ENCODE data around the gene ELOVL5.

Gene ELOVL5

GRCh38 chr6:53230775-53231467, 117.8 kb downstream of the ELOVL5 start:
- Histone ChIP-seq H3K4me3 (replicated peaks; ENCODE audit: insufficient read depth, low read length) (no peak overlapping the region), H3K27ac (replicated peaks) (no peak overlapping the region), H3K27me3 (ENCODE audit: insufficient read depth, poor library complexity, severe bottlenecking) (no peaks in the 10 kb centered on the region)
- no peak for TF ChIP-seq GABPA (IDR thresholded peaks at IDR 0.05; ENCODE audit: low read depth)
- no peak for TF ChIP-seq CTCF (IDR thresholded peaks at IDR 0.05; ENCODE audit: insufficient read depth, low read length)
- TF ChIP-seq REST (IDR thresholded peaks at IDR 0.05; ENCODE audit: insufficient replicate concordance, low read depth), result no peak
- TF ChIP-seq SPI1 (IDR thresholded peaks at IDR 0.05; ENCODE audit: borderline replicate concordance, low read depth), result no peak
- no peak for TF ChIP-seq POLR2AphosphoS5 (IDR thresholded peaks at IDR 0.05; ENCODE audit: low read depth)
- DNase-seq (ENCODE audit: low read depth in 1 of 2, low spot score in 1 of 2), result no peak

GRCh38 chr6:53227847-53228246, 120.9 kb downstream of the ELOVL5 start:
- Histone ChIP-seq H3K27me3 (ENCODE audit: insufficient read depth, poor library complexity, severe bottlenecking) (no peaks in the 10 kb centered on the region), H3K27ac (replicated peaks) (no peak overlapping the region), H3K4me3 (replicated peaks; ENCODE audit: insufficient read depth, low read length) (no peak overlapping the region)
- no peak for DNase-seq (ENCODE audit: low read depth in 1 of 2, low spot score in 1 of 2)
- TF ChIP-seq SPI1 (IDR thresholded peaks at IDR 0.05; ENCODE audit: borderline replicate concordance, low read depth) (no peak), POLR2AphosphoS5 (IDR thresholded peaks at IDR 0.05; ENCODE audit: low read depth) (no peak), CTCF (IDR thresholded peaks at IDR 0.05; ENCODE audit: insufficient read depth, low read length) (no peak), GABPA (IDR thresholded peaks at IDR 0.05; ENCODE audit: low read depth) (no peak), REST (IDR thresholded peaks at IDR 0.05; ENCODE audit: insufficient replicate concordance, low read depth) (no peak)

- Histone ChIP-seq H3K27me3 (ENCODE audit: insufficient read depth, poor library complexity, severe bottlenecking) (no peaks in the 10 kb centered on the region), H3K4me3 (replicated peaks; ENCODE audit: insufficient read depth, low read length) (no peak overlapping the region), H3K27ac (replicated peaks) (no peak overlapping the region)
- DNase-seq (ENCODE audit: low read depth in 1 of 2, low spot score in 1 of 2), result no peak
- TF ChIP-seq CTCF (IDR thresholded peaks at IDR 0.05; ENCODE audit: insufficient read depth, low read length) (no peak), SPI1 (IDR thresholded peaks at IDR 0.05; ENCODE audit: borderline replicate concordance, low read depth) (no peak), REST (IDR thresholded peaks at IDR 0.05; ENCODE audit: insufficient replicate concordance, low read depth) (no peak), POLR2AphosphoS5 (IDR thresholded peaks at IDR 0.05; ENCODE audit: low read depth) (no peak), GABPA (IDR thresholded peaks at IDR 0.05; ENCODE audit: low read depth) (no peak)
Observed at GRCh38 chr6:53220605-53221004, 128.1 kb downstream of the ELOVL5 start.
